GM21576 (cell line): ENCODE measurements around the gene PARP1.
"Not testable (repeated sequence)": the region's sequence is repeated elsewhere in the genome, so short reads cannot be mapped to it uniquely, and the experiment has no call there.

ENCODE experiments used
- ATAC-seq: cut with Tn5 transposase; IDR thresholded peaks from one replicate; pipeline ENCODE4 v1.9.1; 2021; ENCODE audit warnings: mild to moderate bottlenecking, moderate library complexity; ENCODE audit not compliant: unreplicated experiment

The PARP1 gene

GRCh38 chr1:226429858-226430715, 22.2 kb upstream of the PARP1 start:
- ATAC-seq: no peak

- ATAC-seq: no peak
Observed at GRCh38 chr1:226428791-226429461, 21.0 kb upstream of the PARP1 start.

- ATAC-seq: no peak
Observed at GRCh38 chr1:226428348-226428747, 20.5 kb upstream of the PARP1 start.

GRCh38 chr1:226427131-226427530, 19.2 kb upstream of the PARP1 start:
- no peak for ATAC-seq

DNA sequence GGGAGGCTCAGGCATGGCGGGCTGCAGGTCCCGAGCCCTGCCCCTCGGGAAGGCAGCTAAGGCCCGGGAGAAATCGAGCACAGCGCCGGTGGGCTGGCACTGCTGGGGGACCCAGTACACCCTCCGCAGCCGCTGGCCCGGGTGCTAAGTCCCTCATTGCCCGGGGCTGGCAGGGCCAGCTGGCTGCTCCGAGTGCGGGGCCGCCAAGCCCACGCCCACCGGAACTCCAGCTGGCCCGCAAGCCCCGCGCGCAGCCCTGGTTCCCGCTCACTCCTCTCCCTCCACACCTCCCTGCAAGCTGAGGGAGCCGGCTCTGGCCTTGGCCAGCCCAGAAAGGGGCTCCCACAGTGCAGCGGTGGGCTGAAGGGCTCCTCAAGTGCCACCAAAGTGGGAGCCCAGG, 18.5 kb upstream of the PARP1 start:
- ATAC-seq: not testable (repeated sequence)

DNA sequence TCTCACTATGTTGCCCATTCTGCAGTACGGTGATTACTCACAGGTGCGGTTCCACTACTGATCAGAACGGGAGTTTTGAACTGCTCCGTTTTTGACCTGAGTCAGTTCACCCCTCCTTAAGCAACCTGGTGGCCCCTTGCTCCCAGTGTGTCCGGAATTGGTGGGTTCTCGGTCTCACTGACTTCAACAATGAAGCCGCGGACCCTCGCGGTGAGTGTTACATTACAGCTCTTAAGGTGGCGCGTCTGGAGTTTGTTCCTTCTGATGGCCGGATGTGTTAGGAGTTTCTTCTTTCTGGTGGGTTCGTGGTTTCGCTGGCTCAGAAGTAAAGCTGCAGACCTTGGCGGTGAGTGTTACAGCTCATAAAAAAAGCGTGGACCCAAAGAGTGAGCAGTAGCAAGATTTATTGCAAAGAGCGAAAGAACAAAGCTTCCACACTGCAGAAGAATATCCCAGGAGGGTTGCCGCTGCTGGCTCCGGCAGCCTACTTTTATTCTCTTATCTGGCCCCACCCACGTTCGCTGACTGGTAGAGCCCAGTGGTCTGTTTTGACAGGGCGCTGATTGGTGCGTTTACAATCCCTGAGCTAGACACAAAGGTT, 17.6 kb upstream of the PARP1 start:
- ATAC-seq: peak; percentile 40

DNA sequence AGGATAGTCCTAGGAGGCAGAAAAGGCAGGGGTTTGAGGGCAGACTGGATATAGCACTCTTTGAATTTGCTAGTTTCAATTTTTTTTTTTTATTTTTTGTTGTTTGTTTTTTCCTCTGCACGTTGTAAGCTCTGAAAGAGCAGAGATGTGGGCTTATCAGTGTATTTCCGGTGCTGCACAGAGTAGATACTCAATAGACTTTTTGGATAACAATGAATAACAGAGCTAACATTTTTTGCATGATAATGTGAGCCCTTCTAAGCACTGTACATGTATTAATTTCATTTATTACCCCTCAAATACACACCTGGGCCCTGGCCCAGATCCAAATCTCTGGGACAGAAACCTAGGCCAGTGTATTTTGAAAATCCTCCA, 17.1 kb upstream of the PARP1 start:
- ATAC-seq: peak; percentile 25

DNA sequence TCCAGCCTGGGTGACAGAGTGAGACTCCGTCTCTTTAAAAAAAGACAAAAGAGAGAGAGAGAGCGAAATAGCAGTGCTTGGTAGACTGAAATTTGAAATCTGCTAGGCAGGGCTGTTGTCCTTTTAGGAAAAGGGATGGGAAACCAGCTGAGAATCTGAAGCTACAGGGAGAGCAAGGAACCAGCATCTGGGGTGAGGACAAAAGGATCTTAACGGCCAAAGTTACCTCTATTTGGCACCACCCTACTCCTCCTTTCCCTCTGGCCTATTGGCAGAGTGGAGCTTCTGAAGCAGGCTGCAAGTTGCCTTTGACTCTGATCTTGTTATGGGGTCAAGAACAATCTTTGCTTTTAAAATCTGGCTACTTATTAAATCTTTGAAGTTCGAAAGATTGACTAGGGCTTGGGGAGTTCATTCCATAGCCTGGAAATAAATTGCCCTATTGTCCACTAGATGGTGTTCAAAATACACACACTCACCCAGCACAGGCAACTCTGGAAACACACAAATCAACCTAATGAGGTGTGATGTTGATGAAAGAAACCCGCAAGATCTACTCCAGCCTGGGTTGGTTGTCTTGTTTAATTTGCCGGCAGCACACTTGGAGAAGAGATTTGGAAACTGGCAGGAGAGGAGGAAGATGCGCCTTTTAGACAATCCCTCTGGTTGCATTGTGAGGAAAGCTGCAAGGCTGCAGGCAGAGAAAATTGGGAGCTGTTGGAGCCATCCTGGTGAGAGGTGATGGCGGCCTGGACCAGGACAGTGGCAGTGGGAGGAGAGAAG, 16.5 kb upstream of the PARP1 start:
- peak; percentile 53 for ATAC-seq

DNA sequence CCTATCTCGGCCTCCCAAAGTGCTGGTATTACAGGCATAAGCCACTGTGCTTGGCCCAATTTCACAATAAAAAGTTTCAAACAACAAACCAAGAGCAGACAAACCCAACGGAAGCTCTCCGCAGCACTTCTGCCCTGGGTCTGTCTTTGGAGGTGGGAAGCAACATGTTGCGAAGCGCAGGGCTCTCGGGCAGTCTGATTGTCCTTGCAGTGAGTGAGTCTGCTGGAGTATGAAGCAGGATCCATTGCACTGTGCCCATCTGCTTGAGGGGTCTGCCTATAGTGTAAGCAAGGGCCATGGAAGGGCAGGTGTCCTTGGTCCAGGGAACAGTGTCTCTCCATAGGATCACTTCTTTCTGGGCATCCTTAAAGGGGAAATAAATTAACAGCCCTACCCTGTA, 14.6 kb upstream of the PARP1 start:
- ATAC-seq: no peak

DNA sequence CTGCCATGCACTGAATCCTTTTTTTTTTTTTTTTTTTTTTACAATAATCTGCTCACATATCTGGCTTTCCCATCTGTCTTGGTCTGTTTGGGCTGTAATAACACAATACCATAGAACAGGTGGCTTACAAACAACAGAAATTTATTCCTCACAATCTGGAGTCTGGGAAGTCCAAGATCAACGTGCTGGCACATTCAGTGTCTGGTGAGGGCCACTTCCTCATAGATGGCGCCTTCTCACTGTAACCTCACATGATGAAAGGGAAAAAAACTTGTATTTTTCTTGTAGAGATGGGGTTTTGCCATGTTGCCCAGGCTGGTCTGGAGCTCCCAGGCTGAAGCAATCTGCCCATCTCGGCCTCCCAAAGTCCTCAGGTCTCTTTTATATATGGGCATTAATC, 13.0 kb upstream of the PARP1 start:
- ATAC-seq: no peak

GRCh38 chr1:226420328-226420727, 12.4 kb upstream of the PARP1 start:
- ATAC-seq: no peak

- no peak for ATAC-seq
Observed at GRCh38 chr1:226419284-226420029, 11.6 kb upstream of the PARP1 start.

DNA sequence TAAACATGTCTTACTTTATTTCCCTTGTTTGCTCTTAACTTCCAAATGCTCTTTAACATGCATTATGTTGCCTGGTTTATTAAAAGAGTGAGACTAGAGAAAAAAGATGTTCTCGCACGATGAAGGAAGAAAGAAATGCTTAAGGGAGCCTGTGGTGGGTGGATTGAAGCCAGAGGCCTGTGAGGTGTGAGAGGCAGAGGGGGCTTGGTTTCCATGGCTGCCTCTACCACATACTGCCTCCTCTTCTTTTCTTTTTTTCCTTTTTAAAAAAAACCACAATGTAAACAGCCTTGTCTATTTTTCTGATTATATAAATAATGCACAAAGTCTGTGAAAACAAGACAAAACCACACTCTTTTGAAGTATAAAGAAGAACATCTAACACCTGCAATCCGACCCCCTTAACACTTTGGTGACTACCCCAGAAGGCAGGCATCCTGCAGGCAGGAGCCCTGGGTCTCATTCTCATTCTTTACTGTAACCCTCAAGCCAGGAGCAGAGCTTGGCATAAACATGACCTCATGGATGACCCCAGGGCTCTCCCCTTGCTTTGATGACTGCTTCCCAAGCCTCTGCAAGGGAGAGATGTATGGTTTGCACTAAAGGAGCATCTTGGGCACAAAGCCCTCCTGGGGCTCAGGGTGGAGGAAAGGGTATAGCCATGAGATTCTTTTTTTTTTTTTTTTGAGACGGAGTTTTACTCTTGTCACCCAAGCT, 10.1 kb upstream of the PARP1 start:
- no peak for ATAC-seq

DNA sequence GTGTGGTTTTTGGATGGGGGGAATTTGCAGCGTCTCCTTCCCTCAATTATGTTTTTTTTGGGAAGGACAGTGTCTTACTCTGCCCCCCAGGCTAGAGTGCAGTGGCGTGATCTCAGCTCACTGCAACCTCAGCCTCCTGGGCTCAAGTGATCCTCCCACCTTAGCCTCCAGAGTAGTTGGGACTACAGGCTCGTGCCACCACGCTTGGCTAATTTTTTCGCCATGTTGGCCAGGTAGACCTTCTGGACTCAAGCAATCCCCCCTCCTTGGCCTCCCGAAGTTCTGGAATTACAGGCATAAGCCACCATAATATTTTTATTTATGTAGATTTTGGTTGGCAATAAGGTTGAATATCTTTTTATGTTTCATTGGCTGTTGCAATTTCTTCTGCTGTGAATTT, 9.5 kb upstream of the PARP1 start:
- no peak for ATAC-seq

DNA sequence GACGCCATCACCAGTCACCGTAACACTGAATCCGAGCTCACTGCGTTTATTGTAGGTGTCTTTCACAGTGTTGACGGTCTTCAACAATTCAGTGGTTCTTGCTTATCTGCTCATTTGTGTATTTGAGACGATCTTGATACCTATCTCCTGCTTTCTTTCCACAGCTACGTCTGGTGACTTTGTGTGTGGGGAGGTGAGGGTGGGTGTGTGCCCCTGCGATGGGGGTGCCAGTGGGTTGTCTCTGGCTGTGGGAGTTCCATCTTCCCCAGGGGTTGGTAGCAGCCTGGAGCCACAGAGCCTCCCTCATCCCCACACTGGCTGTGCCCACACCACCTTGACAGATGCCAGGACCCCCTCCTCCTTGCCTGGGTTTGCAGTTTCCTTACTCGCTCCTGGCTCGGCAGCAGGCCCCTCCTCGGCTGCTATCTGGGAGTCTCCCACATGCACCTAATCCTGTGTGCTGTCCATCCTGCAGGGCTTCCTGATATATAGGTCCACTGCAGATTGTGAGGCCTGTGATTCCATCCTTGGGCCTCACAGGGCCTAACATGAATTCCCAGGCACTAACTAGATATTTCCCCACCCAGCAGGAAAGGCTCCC, 6.3 kb upstream of the PARP1 start:
- no peak for ATAC-seq

DNA sequence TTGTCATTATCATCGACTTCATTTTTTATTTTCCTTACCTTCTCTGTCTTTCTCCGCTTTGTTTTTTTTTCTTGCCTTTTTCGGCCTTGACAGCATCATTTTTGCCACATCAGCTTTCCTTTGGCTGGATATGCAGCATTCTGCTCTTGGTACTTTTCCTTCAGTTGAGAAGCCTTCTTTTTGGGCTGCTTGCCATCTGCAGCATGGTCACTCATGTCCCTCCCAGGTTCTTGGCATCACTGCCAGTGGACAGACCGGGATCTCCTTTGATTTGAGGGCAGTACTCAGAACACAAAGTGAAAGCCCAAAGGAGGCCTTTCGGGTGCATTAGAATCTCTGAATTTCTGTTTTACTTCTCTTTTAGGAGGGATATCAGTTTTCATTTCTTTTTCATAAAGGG, 3.7 kb upstream of the PARP1 start:
- ATAC-seq: no peak

DNA sequence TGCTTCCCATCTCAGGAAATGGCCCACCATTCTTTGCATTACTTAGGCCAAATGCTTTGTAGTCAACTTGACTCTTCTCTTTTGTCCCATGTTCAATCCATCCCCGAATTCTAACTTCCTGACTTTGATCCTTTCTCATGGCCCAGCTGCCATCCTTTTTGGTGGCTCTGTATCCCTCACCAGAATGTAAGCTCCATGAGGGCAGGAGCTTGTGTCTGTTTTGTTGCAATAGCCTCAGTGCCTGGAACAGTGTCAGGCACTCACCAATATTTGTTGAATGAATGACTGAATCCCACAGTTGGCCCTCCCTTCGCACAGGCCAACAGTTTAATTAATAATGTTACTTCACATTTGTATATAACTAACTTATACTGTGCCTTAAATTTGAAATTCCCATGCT, 3.1 kb upstream of the PARP1 start:
- no peak for ATAC-seq

- ATAC-seq: no peak
Observed at GRCh38 chr1:226409392-226409791, 1.5 kb upstream of the PARP1 start.
